ENCODE data around the gene KAZN. TPM values are rescaled to one million over a fixed set of nuclear protein-coding genes. Genes with fewer than 3 reads are reported as not detected.
A peak's percentile ranks its signal among the peaks of the same experiment; 100 is the strongest.

The KAZN gene
- total and polyA plus RNA-seq, 9 donors: 10.1 to 56.4 (median 27.9) TPM

GRCh38 chr1:15081102-15081501 lies 482.6 kb downstream of the KAZN start:
- no peaks in the 10 kb centered on the region for H3K36me3 ChIP-seq
- no peak for DNase-seq
- H3K27me3 ChIP-seq: no peaks in the 10 kb centered on the region
- WGBS, 3 donors: 72 to 76% (median 76%) methylated on average over 8 of the region's 8 CpGs
- H3K9me3 ChIP-seq: no peaks in the 10 kb centered on the region
- H3K4me3 ChIP-seq: no peak overlapping the region
- intact Hi-C loops (cut with DNase I): no loop called here
- TF ChIP-seq CTCF (IDR thresholded peaks at IDR 0.05): no peak
- no peak for TF ChIP-seq EP300 (IDR thresholded peaks at IDR 0.05)
- TF ChIP-seq POLR2A (IDR thresholded peaks at IDR 0.05): no peak
- H3K4me1 ChIP-seq (ENCODE audit: insufficient read depth): no peaks in the 10 kb centered on the region
- no peak overlapping the region for H3K27ac ChIP-seq

GRCh38 chr1:15083578-15083977 lies 485.1 kb downstream of the KAZN start:
- Histone ChIP-seq H3K27ac (no peak overlapping the region), H3K4me3 (no peak overlapping the region), H3K36me3 (no peaks in the 10 kb centered on the region), H3K27me3 (no peaks in the 10 kb centered on the region), H3K4me1 (ENCODE audit: insufficient read depth) (no peaks in the 10 kb centered on the region), H3K9me3 (no peaks in the 10 kb centered on the region)
- intact Hi-C loops (cut with DNase I): no loop called here
- no peak for TF ChIP-seq CTCF (IDR thresholded peaks at IDR 0.05)
- no peak for TF ChIP-seq POLR2A (IDR thresholded peaks at IDR 0.05)
- DNase-seq: no peak
- WGBS, 3 donors: 89 to 99% (median 94%) methylated on average over 7 of the region's 7 CpGs

GRCh38 chr1:15088281-15088971 lies 489.9 kb downstream of the KAZN start:
- H3K27ac ChIP-seq: peak overlapping the region in 1 of 2 donors; percentile 2
- peak in 4 of 5 donors; percentile 30 to 74 (median 45) for DNase-seq

GRCh38 chr1:15089258-15089992 lies 490.9 kb downstream of the KAZN start:
- DNase-seq: no peak
- Histone ChIP-seq H3K4me3 (no peak overlapping the region), H3K9me3 (no peaks in the 10 kb centered on the region), H3K27me3 (no peaks in the 10 kb centered on the region), H3K27ac (peak overlapping the region; percentile 2 to 15), H3K36me3 (no peaks in the 10 kb centered on the region), H3K4me1 (ENCODE audit: insufficient read depth) (peaks cover 10% of the 10 kb centered on the region)
- no peak for TF ChIP-seq CTCF (IDR thresholded peaks at IDR 0.05)
- TF ChIP-seq POLR2A (IDR thresholded peaks at IDR 0.05): no peak
- no peak for TF ChIP-seq EP300 (IDR thresholded peaks at IDR 0.05)
- intact Hi-C loops (cut with DNase I): no loop called here
- 23 to 33% (median 32%) methylated on average over 4 of the region's 4 CpGs for WGBS, 3 donors

More at GRCh38 chr1:15088281-15088971, 489.9 kb downstream of the KAZN start:
- Histone ChIP-seq H3K4me1 (ENCODE audit: insufficient read depth) (peaks cover 10% of the 10 kb centered on the region), H3K9me3 (no peaks in the 10 kb centered on the region), H3K4me3 (no peak overlapping the region), H3K27me3 (no peaks in the 10 kb centered on the region), H3K36me3 (no peaks in the 10 kb centered on the region)
- intact Hi-C loops (cut with DNase I): no loop called here
- TF ChIP-seq EP300 (IDR thresholded peaks at IDR 0.05) (no peak), CTCF (IDR thresholded peaks at IDR 0.05) (no peak), POLR2A (IDR thresholded peaks at IDR 0.05) (no peak)
- WGBS, 3 donors: 24 to 28% (median 27%) methylated on average over 16 of the region's 16 CpGs
